Upper lobe of left lung (tissue), 6 donors: Measurements from ENCODE around the gene DOCK8. TPM values are rescaled to one million over a fixed set of nuclear protein-coding genes. Genes with fewer than 3 reads are reported as not detected.

Experiments used
- ATAC-seq, 2 donors: fragments of 200-7000 bp; cut with Tn5 transposase; one replicate each; pipeline ENCODE4 v1.9.1; 2022; ENCODE audit warnings: mild to moderate bottlenecking in 2 of 2, moderate library complexity in 2 of 2; ENCODE audit not compliant: low FRiP score in 2 of 2
- DNase-seq, 2 donors: peaks; one replicate each; pipeline ENCODE4 v3.0.0-alpha.2; 2019 to 2020
- H3K27ac ChIP-seq, 4 donors: fragments of 200-600 bp; sonication (generic); one replicate each; pipeline ENCODE4 v1.5.1; 2016 to 2019
- H3K27me3 ChIP-seq, 4 donors: fragments of 200-600 bp; sonication (generic); one replicate each; pipeline ENCODE4 v1.5.1; 2017 to 2019
- H3K36me3 ChIP-seq, 4 donors: fragments of 200-600 bp; sonication (generic); one replicate each; pipeline ENCODE4 v1.5.1; 2016 to 2019
- H3K4me1 ChIP-seq, 4 donors: fragments of 200-600 bp; sonication (generic); one replicate each; pipeline ENCODE4 v1.5.1; 2018 to 2019
- H3K4me3 ChIP-seq, 4 donors: fragments of 200-600 bp; sonication (generic); one replicate each; pipeline ENCODE4 v1.5.1; 2017 to 2019; ENCODE audit warnings: mild to moderate bottlenecking in 2 of 4, moderate library complexity in 1 of 4
- H3K9me3 ChIP-seq, 4 donors: fragments of 200-600 bp; sonication (generic); one replicate each; pipeline ENCODE4 v1.5.1; 2018 to 2019
- EP300 ChIP-seq, 4 donors: sonication (generic); formaldehyde crosslinking; IDR thresholded peaks; one replicate each; pipeline ENCODE4 v1.5.1; 2017; ENCODE audit warnings: antibody characterized with exemption in 4 of 4, control low read depth in 2 of 4
- POLR2A ChIP-seq, 4 donors: fragments of 450-650 bp; IDR thresholded peaks; one replicate each; pipeline ENCODE4 v1.5.1; 2016 to 2017; ENCODE audit warnings: antibody characterized with exemption in 4 of 4, mild to moderate bottlenecking in 2 of 4
- POLR2AphosphoS5 ChIP-seq, 2 donors: sonication (generic); formaldehyde crosslinking; IDR thresholded peaks; one replicate each; pipeline ENCODE4 v1.5.1; 2017; ENCODE audit warnings: antibody characterized with exemption in 2 of 2
- WGBS, 2 donors: methylation state at CpG; one replicate each; pipeline ENCODE4 v1.1.5; 2017 to 2018; 5-methylcytosine and 5-hydroxymethylcytosine counted together
- total RNA-seq, 6 donors: library from RNA; depleted of rRNA in 4 of 6; stranded (reverse); fragments of >200 nt in 4 of 6; gene quantifications; one replicate each; pipeline versions ENCODE4 v1.1.0 to v1.2.1, GENCODE V29; 2016 to 2021
- TF ChIP-seq, protein P1 (sequence below), 6 experiments: fragments of 450-650 bp in 4 of 6; fragments of 200-600 bp in 2 of 6; sonication (generic) in 2 of 6; IDR thresholded peaks; one replicate each; pipeline ENCODE4 v1.5.1; 2016 to 2019; ENCODE audit warnings: antibody characterized with exemption in 6 of 6
- donor health status: DM: no; HTN: no; CAD: no; lungs with moderate emphysema.
- donor health status: DM: no; HTN: yes; CAD: no; lungs with severe emphysema.

DOCK8 gene
- total RNA-seq, 6 donors from 2014 or later: 44.7 to 103 (median 74.6) TPM

DNA sequence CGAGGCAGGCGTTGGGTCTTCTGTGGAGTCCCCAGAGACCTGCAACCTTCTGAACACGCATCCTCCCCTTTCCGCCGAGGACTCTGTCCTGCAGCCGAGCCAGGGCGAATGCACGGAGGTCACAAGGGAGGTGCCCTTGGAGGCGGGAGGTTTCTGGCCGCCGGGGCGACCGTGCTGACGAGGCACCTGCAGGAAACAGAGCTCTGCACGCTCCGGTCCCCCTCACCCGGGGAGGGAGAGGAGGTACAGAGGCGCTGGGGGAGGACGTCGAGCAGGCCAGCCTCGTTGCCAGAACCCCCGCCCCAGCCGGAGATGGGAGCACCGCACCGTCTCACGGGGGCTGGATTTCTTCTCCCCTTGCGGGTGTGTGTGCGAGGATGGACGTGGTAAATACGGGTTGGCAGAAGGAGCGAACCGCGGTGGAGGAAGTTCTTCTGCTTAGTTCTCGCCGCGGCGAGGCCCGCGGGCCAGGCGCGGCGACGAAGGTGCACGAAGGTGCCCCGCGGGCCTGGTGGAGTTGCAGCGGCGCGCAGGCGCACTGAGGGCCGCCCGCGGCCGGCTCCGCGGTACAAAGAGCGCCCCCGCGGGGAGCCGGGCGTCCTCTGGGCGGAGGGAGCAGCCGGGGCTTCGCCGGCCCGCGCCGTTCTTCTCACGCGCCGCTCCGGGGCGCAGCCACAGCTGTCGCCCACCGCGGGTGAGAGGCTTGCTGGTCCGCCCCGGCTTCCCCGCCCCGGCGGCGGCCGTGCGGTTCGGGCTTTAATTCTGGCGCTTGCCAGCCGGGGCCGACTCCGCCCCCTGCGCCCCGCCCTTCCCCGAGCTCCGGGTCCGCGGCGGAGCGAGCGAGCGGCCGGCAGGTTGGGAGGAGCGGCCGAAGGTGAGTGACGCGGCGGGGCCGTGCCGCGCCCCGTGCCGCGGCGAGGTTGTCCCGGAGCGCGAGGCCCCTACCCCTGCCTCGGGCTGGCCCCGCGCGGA is 289.5 kb downstream of the DOCK8 start, which contains the start of gene KANK1:
Gene KANK1, plus strand, starts transcription at position 815 of the 972 bp plus-strand sequence.
- Histone ChIP-seq H3K4me3 (peak within 1 kb of the TSS; percentile 50 to 94 (median 70)), H3K36me3 (no peaks in the 10 kb centered on the region), H3K9me3 (no peaks in the 10 kb centered on the region), H3K4me1 (peaks cover 19 to 35% (median 24%) of the 10 kb centered on the region in 4 donors), H3K27ac (peak within 1 kb of the TSS; percentile 71 to 87 (median 78)), H3K27me3 (peaks cover 0 to 7% (median 4%) of the 10 kb centered on the region in 4 donors)
- ATAC-seq: peak; percentile 86 to 90
- peak in 2 of 4 donors; percentile 33 to 70 for TF ChIP-seq POLR2A (IDR thresholded peaks at IDR 0.05)
- TF ChIP-seq EP300 (IDR thresholded peaks at IDR 0.05): no peak
- TF ChIP-seq, protein P1, sequence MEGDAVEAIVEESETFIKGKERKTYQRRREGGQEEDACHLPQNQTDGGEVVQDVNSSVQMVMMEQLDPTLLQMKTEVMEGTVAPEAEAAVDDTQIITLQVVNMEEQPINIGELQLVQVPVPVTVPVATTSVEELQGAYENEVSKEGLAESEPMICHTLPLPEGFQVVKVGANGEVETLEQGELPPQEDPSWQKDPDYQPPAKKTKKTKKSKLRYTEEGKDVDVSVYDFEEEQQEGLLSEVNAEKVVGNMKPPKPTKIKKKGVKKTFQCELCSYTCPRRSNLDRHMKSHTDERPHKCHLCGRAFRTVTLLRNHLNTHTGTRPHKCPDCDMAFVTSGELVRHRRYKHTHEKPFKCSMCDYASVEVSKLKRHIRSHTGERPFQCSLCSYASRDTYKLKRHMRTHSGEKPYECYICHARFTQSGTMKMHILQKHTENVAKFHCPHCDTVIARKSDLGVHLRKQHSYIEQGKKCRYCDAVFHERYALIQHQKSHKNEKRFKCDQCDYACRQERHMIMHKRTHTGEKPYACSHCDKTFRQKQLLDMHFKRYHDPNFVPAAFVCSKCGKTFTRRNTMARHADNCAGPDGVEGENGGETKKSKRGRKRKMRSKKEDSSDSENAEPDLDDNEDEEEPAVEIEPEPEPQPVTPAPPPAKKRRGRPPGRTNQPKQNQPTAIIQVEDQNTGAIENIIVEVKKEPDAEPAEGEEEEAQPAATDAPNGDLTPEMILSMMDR (IDR thresholded peaks at IDR 0.05): peak in 4 of 6 experiments; percentile 29 to 56 (median 36)
- peak in 1 of 2 donors; percentile 23 for TF ChIP-seq POLR2AphosphoS5 (IDR thresholded peaks at IDR 0.05)
- WGBS, 2 donors: 1% methylated on average over 24 to 58 of the region's 119 CpGs
- DNase-seq: peak; percentile 70 to 97

DNA sequence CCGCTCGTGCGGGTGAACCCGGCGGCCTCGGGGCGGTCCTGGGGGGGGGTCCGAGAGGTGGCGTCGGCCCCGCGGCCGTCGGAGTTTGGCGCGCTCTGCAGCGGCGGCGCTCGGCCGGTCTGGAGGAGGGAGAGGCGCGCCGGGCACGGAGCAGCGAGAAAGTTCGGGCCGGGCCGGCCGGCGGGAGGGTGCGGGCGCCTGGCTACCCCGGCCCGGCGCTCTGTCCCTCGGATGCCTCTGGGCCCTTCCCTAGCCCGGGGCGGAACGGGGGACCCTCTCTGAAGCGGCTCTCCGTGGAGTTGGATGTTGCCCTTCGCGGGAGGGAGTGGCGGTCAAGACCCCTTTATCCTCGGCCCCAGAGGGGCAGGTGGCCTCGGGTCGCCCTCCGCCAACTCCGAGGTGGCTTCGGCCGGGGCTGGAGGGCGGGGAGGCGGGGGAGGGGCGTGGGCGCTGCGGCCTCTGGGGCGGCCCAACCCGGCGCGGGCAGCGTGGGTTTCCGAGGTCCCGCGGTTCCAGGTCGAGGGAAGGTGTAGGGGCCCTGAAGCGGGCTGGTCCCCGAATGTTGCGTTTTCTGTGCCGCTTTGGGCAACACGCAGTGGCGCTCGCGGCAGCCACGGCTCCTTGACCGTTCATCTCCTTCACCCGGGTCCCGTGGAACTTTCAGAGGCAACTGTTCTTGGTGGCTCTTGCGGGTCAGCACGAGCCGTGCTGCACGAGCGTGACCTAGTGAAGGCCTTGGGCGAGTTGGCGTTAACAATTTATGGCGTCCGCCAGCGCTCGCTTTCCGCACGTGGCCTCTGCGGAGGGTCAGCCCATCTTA is 290.5 kb downstream of the DOCK8 start:
- Histone ChIP-seq H3K9me3 (no peaks in the 10 kb centered on the region), H3K4me1 (peaks cover 19 to 35% (median 24%) of the 10 kb centered on the region in 4 donors), H3K36me3 (no peaks in the 10 kb centered on the region), H3K4me3 (peak overlapping the region; percentile 50 to 94 (median 70)), H3K27me3 (peaks cover 0 to 7% (median 4%) of the 10 kb centered on the region in 4 donors), H3K27ac (peak overlapping the region; percentile 71 to 87 (median 78))
- 3 to 24% methylated on average over 8 to 52 of the region's 92 CpGs for WGBS, 2 donors
- TF ChIP-seq EP300 (IDR thresholded peaks at IDR 0.05) (no peak), POLR2A (IDR thresholded peaks at IDR 0.05) (no peak), POLR2AphosphoS5 (IDR thresholded peaks at IDR 0.05) (no peak)
- TF ChIP-seq, protein P1 (IDR thresholded peaks at IDR 0.05): no peak
- peak in 1 of 2 donors; percentile 57 for ATAC-seq
- DNase-seq: peak in 1 of 2 donors; percentile 87

DNA sequence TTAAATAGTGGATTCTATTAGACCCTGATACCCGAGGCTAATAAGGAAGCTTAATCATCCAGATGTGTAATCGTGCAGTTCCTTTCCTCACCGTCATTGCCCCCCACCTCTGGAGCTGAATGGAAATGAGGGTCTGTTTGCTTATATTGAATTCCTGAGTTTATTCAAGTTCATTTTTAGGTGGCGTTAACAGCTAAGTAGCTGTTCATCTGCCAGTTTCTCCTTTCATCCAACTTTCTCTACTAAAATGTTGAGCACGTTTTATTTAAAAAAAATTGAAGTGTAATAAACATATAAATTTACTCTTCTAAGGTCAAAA is 291.0 kb downstream of the DOCK8 start:
- Histone ChIP-seq H3K4me1 (peaks cover 19 to 35% (median 24%) of the 10 kb centered on the region in 4 donors), H3K36me3 (no peaks in the 10 kb centered on the region), H3K9me3 (no peaks in the 10 kb centered on the region), H3K4me3 (peak overlapping the region in 3 of 4 donors; percentile 50 to 94 (median 81)), H3K27ac (peak overlapping the region in 3 of 4 donors; percentile 71 to 87 (median 79)), H3K27me3 (peaks cover 0 to 7% (median 4%) of the 10 kb centered on the region in 4 donors)
- ATAC-seq (no peak), DNase-seq (no peak)
- TF ChIP-seq POLR2A (IDR thresholded peaks at IDR 0.05): no peak
- WGBS, 2 donors: 20 to 23% methylated on average over 5 of the region's 5 CpGs

DNA sequence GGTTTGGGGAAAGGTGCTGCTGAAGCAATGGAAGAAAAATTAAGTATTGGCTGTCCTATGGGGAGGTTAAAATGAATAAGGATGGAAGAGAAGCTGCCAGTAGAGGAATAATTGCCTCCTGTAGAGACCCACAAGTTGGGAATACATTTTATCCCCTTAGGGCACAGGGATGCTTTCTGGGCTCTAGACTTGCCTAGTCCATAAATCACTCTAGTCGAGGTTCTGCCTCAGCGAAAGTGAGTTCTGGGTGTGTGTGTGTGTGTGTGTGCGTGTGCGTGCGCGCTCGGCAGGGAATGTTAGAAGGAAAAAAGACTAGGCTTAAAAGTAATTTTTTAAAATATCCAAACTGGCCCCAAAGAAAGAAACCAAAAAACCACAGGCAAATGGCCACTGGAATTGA is 291.6 kb downstream of the DOCK8 start:
- Histone ChIP-seq H3K27ac (peak overlapping the region in 2 of 4 donors; percentile 4 to 43), H3K27me3 (peaks cover 0 to 7% (median 4%) of the 10 kb centered on the region in 4 donors), H3K9me3 (no peaks in the 10 kb centered on the region), H3K4me3 (peak overlapping the region in 2 of 4 donors; percentile 6 to 94), H3K36me3 (no peaks in the 10 kb centered on the region), H3K4me1 (peaks cover 19 to 35% (median 24%) of the 10 kb centered on the region in 4 donors)
- DNase-seq (peak in 1 of 2 donors; percentile 24), ATAC-seq (no peak)
- WGBS, 2 donors: 58 to 77% methylated on average over 7 of the region's 7 CpGs
- TF ChIP-seq POLR2A (IDR thresholded peaks at IDR 0.05) (no peak), POLR2AphosphoS5 (IDR thresholded peaks at IDR 0.05) (no peak)

DNA sequence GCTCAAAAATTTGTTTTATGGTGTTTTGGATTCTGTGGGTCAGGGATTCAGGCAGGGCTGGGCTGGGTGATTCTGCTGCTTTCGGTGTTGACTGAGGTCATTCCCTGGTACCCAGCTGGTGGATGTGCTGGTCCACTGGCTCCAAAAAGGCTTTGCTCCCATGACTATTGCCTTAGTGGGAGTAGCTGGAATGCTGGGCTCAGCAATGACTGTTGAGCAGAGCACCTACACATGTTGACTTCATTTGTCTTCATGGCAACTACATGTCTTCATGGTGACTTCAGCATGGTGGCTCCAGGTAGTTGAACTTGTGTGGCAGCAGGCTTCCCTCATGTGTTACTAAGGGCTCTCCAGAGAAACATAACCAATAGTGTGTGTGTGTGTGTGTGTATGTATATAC is 297.2 kb downstream of the DOCK8 start:
- TF ChIP-seq POLR2AphosphoS5 (IDR thresholded peaks at IDR 0.05) (no peak), POLR2A (IDR thresholded peaks at IDR 0.05) (no peak), EP300 (IDR thresholded peaks at IDR 0.05) (no peak)
- TF ChIP-seq, protein P1 (IDR thresholded peaks at IDR 0.05): no peak
- Histone ChIP-seq H3K27ac (no peak overlapping the region), H3K4me1 (peaks cover 0 to under 1% (median 0%) of the 10 kb centered on the region in 4 donors), H3K9me3 (no peaks in the 10 kb centered on the region), H3K36me3 (no peaks in the 10 kb centered on the region), H3K4me3 (no peak overlapping the region), H3K27me3 (no peaks in the 10 kb centered on the region)
- WGBS, 2 donors: 88 to 100% methylated on average over 1 of the region's 1 CpG
- DNase-seq (no peak), ATAC-seq (no peak)
